Right lobe of liver (tissue), 4 donors: Measurements from ENCODE around the gene DNAL4.

Experiments
- POLR2A ChIP-seq: fragments of 450-650 bp; IDR thresholded peaks from one replicate; pipeline ENCODE4 v1.6.1; 2017; ENCODE audit warnings: antibody characterized with exemption, mild to moderate bottlenecking
- TF ChIP-seq, protein P1 (sequence below), 4 donors: fragments of 200-600 bp in 3 of 4; fragments of 450-650 bp in 1 of 4; IDR thresholded peaks; one replicate each; pipeline versions ENCODE4 v1.5.1 to v1.8.0; 2016 to 2022; ENCODE audit warnings: antibody characterized with exemption in 4 of 4, mild to moderate bottlenecking in 2 of 4
- donor health status: DM: no; HTN: no; CAD: no.
- donor health status: DM: no; HTN: no; CAD: no.
- donor health status: DM: no; HTN: yes; CAD: no.

DNA sequence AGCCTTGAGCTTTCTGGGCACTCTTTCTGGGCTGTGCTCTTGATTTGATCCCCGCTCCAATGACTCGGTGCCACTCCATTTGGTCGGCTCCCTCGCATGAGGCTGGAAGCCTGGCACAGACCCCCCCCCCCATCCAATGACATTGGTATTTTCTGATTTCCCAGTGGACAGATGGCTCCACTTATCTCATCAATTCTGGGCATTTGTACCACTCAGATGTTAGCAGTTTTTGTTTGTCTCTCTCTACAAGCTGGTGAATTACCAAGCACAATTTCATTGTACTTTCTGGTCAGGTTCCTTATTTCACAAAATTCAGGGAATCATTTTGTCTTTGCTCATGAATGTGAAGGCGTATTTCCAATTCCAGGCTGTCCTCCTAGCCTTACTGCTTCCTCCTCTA, 9.1 kb downstream of the DNAL4 start:
- TF ChIP-seq, protein P1, sequence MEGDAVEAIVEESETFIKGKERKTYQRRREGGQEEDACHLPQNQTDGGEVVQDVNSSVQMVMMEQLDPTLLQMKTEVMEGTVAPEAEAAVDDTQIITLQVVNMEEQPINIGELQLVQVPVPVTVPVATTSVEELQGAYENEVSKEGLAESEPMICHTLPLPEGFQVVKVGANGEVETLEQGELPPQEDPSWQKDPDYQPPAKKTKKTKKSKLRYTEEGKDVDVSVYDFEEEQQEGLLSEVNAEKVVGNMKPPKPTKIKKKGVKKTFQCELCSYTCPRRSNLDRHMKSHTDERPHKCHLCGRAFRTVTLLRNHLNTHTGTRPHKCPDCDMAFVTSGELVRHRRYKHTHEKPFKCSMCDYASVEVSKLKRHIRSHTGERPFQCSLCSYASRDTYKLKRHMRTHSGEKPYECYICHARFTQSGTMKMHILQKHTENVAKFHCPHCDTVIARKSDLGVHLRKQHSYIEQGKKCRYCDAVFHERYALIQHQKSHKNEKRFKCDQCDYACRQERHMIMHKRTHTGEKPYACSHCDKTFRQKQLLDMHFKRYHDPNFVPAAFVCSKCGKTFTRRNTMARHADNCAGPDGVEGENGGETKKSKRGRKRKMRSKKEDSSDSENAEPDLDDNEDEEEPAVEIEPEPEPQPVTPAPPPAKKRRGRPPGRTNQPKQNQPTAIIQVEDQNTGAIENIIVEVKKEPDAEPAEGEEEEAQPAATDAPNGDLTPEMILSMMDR (IDR thresholded peaks at IDR 0.05) = no peak
- no peak for TF ChIP-seq POLR2A
